ENCODE measurements around the gene LRRC8D.
"Not testable (repeated sequence)": the region's sequence is repeated elsewhere in the genome, so short reads cannot be mapped to it uniquely, and the experiment has no call there.

DNA sequence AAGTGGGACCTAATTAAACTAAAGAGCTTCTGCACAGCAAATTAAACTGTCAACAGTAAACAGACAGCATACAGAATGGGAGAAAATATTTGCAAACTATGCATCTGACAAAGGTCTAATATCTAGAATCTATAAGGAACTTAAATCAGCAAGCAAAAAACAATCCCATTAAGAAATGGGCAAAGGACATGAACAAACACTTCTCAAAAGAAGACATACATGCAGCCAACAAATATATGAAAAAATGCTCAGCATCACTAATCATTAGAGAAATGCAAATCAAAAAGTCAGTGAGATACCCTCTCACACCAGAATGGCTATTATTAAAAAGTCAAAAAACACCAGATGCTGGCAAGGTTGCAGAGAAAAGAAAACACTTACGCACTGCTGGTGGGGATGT lies 103.2 kb downstream of the LRRC8D start:
- TF ChIP-seq POLR2A, POLR2AphosphoS5 (IDR thresholded peaks at IDR 0.05): not testable (repeated sequence)
- TF ChIP-seq, protein P1, sequence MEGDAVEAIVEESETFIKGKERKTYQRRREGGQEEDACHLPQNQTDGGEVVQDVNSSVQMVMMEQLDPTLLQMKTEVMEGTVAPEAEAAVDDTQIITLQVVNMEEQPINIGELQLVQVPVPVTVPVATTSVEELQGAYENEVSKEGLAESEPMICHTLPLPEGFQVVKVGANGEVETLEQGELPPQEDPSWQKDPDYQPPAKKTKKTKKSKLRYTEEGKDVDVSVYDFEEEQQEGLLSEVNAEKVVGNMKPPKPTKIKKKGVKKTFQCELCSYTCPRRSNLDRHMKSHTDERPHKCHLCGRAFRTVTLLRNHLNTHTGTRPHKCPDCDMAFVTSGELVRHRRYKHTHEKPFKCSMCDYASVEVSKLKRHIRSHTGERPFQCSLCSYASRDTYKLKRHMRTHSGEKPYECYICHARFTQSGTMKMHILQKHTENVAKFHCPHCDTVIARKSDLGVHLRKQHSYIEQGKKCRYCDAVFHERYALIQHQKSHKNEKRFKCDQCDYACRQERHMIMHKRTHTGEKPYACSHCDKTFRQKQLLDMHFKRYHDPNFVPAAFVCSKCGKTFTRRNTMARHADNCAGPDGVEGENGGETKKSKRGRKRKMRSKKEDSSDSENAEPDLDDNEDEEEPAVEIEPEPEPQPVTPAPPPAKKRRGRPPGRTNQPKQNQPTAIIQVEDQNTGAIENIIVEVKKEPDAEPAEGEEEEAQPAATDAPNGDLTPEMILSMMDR (IDR thresholded peaks at IDR 0.05): not testable (repeated sequence)
